Ascending aorta (tissue), 2 donors: ENCODE measurements around the gene CDC14A. TPM values are rescaled to one million over a fixed set of nuclear protein-coding genes. Genes with fewer than 3 reads are reported as not detected.

Source experiments
- DNase-seq, 2 donors: peaks; one replicate each; pipeline ENCODE4 v3.0.0-alpha.2; 2019; ENCODE audit warnings: low spot score in 2 of 2
- H3K27ac ChIP-seq, 2 donors: fragments of 200-600 bp; sonication (generic); one replicate each; pipeline ENCODE4 v1.5.1; 2016 to 2017; ENCODE audit warnings: mild to moderate bottlenecking in 1 of 2
- H3K27me3 ChIP-seq: fragments of 200-600 bp; sonication (generic); one replicate; pipeline ENCODE4 v1.5.1; 2017
- H3K36me3 ChIP-seq, 2 donors: fragments of 200-600 bp; sonication (generic); one replicate each; pipeline ENCODE4 v1.5.1; 2016
- H3K4me1 ChIP-seq, 2 donors: fragments of 200-600 bp; sonication (generic); one replicate each; pipeline ENCODE4 v1.5.1; 2016 to 2017; ENCODE audit warnings: mild to moderate bottlenecking in 1 of 2
- H3K4me3 ChIP-seq, 2 donors: fragments of 200-600 bp; sonication (generic); one replicate each; pipeline ENCODE4 v1.5.1; 2016 to 2017; ENCODE audit warnings: mild to moderate bottlenecking in 1 of 2
- H3K9me3 ChIP-seq, 2 donors: fragments of 200-600 bp; sonication (generic); one replicate each; pipeline ENCODE4 v1.5.1; 2016
- CTCF ChIP-seq, 3 experiments: fragments of 200-600 bp in 2 of 3; fragments of 450-650 bp in 1 of 3; sonication (generic) in 2 of 3; IDR thresholded peaks; one replicate each; pipeline ENCODE4 v1.5.1; 2016 to 2019; ENCODE audit warnings: antibody characterized with exemption in 3 of 3, mild to moderate bottlenecking in 1 of 3, moderate library complexity in 1 of 3
- intact Hi-C: fragments of 100-400 bp; cut with DNase I; formaldehyde crosslinking; loops from one replicate; pipeline ENCODE4 v1.15.1; 2023
- total RNA-seq: library from RNA; depleted of rRNA; stranded (reverse); fragments of >200 nt; gene quantifications from one replicate; pipeline ENCODE4 v1.1.0, GENCODE V29; 2016

Gene CDC14A
- total RNA-seq, 1 donor from 2014 or later = 2.0 TPM

- Histone ChIP-seq H3K27ac (no peak overlapping the region), H3K4me3 (peak overlapping the region; percentile 60 to 61), H3K4me1 (peaks cover 4 to 11% of the 10 kb centered on the region in 2 donors), H3K27me3 (no peaks in the 10 kb centered on the region), H3K36me3 (no peaks in the 10 kb centered on the region), H3K9me3 (no peaks in the 10 kb centered on the region)
- no peak for TF ChIP-seq CTCF (IDR thresholded peaks at IDR 0.05)
- intact Hi-C loops = no loop called here
- no peak for DNase-seq
Measured at GRCh38 chr1:100539836-100540536, 187.7 kb downstream of the CDC14A start.

DNA sequence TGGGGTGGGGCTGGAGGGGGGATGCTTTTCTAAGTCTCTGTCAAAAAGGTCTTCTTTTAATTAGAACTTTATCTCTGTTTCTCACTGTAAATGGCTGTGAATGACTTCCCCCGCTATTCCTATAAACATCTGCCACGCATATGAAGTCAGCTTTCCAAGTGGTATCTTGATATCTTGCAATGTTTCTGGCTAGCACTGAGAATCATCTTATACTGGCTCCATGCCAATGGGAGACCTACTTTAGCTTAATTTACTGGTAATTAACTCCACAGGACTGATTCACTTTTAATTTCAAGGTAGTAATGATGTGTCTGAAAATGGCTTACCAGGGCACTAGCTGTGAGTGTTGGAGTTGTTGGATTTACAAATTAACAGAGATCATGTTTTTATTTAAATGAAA is 190.0 kb downstream of the CDC14A start:
- intact Hi-C loops = no loop called here
- no peak for TF ChIP-seq CTCF (IDR thresholded peaks at IDR 0.05)
- no peak for DNase-seq

DNA sequence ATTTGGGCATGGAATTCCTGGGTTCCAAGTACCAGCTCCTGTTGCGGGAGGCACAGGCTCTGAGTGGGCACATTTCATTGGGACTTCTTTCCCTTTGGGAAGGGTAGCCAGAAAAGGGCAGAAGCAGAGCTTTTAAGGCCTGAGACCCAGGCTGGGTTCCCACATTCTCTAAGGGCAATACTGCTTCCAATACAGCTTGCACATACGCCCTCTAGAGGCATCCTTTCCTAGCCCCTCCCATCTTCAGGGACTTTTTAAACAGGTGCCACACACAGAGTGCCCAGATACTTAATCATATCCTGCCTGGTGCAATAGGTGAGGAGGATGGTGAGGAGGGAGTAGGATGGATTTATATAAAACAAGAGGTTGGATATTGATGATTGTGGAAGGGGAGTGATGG is 191.3 kb downstream of the CDC14A start:
- DNase-seq = no peak
- H3K36me3 ChIP-seq = no peaks in the 10 kb centered on the region
- H3K4me1 ChIP-seq = peaks cover 0 to 10% of the 10 kb centered on the region in 2 donors
- no peak for TF ChIP-seq CTCF (IDR thresholded peaks at IDR 0.05)
- H3K4me3 ChIP-seq = no peak overlapping the region
- no peaks in the 10 kb centered on the region for H3K27me3 ChIP-seq
- intact Hi-C loops = no loop called here
- H3K9me3 ChIP-seq = no peaks in the 10 kb centered on the region
- H3K27ac ChIP-seq = no peak overlapping the region

More for the DNA sequence above, 190.0 kb downstream of the CDC14A start:
- Histone ChIP-seq H3K4me3 (no peak overlapping the region), H3K9me3 (no peaks in the 10 kb centered on the region), H3K27me3 (no peaks in the 10 kb centered on the region), H3K36me3 (no peaks in the 10 kb centered on the region), H3K27ac (no peak overlapping the region), H3K4me1 (peaks cover 4 to 11% of the 10 kb centered on the region in 2 donors)

- intact Hi-C loops = no loop called here
- no peak for TF ChIP-seq CTCF (IDR thresholded peaks at IDR 0.05)
- H3K4me1 ChIP-seq = peaks cover 0 to 3% of the 10 kb centered on the region in 2 donors
Measured at GRCh38 chr1:100544791-100545190, 192.5 kb downstream of the CDC14A start.

DNA sequence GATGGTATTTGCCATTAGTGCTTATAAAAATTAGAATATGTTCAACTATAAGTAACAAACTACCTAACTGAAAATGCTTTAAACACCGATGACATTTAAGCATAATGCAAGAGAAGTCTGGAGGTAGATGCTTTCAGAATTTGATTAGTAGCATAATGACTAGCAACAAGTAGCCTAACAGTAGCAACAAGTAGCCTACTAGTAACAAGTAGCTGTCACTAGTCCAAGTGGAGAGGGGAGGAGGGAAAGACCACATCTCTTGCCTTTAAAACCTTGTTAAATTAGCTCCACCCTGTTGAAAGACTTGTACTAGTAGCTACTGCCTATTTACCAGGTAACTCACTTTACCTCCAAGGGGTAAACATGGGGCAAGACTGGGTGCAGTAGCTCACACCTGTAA is 193.5 kb downstream of the CDC14A start:
- H3K9me3 ChIP-seq = no peaks in the 10 kb centered on the region
- H3K27me3 ChIP-seq = no peaks in the 10 kb centered on the region
- H3K4me3 ChIP-seq = no peak overlapping the region
- no peaks in the 10 kb centered on the region for H3K4me1 ChIP-seq
- H3K27ac ChIP-seq = no peak overlapping the region
- no peak for TF ChIP-seq CTCF (IDR thresholded peaks at IDR 0.05)
- no peaks in the 10 kb centered on the region for H3K36me3 ChIP-seq
- DNase-seq = no peak
- intact Hi-C loops = no loop called here

More at GRCh38 chr1:100544791-100545190, 192.5 kb downstream of the CDC14A start:
- Histone ChIP-seq H3K27me3 (no peaks in the 10 kb centered on the region), H3K36me3 (no peaks in the 10 kb centered on the region), H3K27ac (no peak overlapping the region), H3K9me3 (no peaks in the 10 kb centered on the region), H3K4me3 (no peak overlapping the region)
- DNase-seq = no peak
